ENCODE data around the gene MKNK1. TPM values are rescaled to one million over a fixed set of nuclear protein-coding genes. Genes with fewer than 3 reads are reported as not detected.

The MKNK1 gene
- total RNA-seq, 1 experiment from 2014 or later, result 18.6 TPM

- peaks cover 56% of the 10 kb centered on the region for H3K4me1 Mint-ChIP-seq
- ChIA-PET POLR2A (interaction anchor here (1.3 to 1.5 kb wide), 2 partner anchors 38 to 40 kb away, joined by 3 to 10 read pairs; partner anchors contain the start of gene DMBX1), CTCF (interaction anchor here (0.9 to 10.6 kb wide), 31 partner anchors 7 to 195 kb away, joined by 3 to 241 read pairs (median 7); partner anchors contain the start of genes DMBX1, KNCN and MKNK1)
- H3K27me3 Mint-ChIP-seq (ENCODE audit: low read depth), result peaks cover 97% of the 10 kb centered on the region
- no peak overlapping the region for H3K27ac Mint-ChIP-seq
- H3K36me3 Mint-ChIP-seq, result no peaks in the 10 kb centered on the region
- TF ChIP-seq FOXK1 (CRISPR knock-in tag; IDR thresholded peaks at IDR 0.05) (no peak), NFATC4 (CRISPR knock-in tag; IDR thresholded peaks at IDR 0.05) (no peak), CTCF (IDR thresholded peaks at IDR 0.05) (peak; percentile 75)
- no peak overlapping the region for H3K4me3 Mint-ChIP-seq
- no peaks in the 10 kb centered on the region for H3K9me3 Mint-ChIP-seq
- DNase-seq (ENCODE audit: low spot score) (peak; percentile 91), ATAC-seq (peak; percentile 60)
Measured at GRCh38 chr1:46527474-46528296, 76.4 kb downstream of the MKNK1 start.

- H3K27ac Mint-ChIP-seq, result no peak overlapping the region
- ChIA-PET CTCF (interaction anchor here (0.7 to 10.6 kb wide), 24 partner anchors 8 to 198 kb away, joined by 3 to 241 read pairs (median 10); partner anchors contain the start of genes DMBX1, KNCN and MKNK1), POLR2A (interaction anchor here (0.9 to 1.5 kb wide), 5 partner anchors 37 to 85 kb away, joined by 3 to 10 read pairs (median 5); partner anchors contain the start of gene DMBX1)
- H3K4me3 Mint-ChIP-seq, result peak overlapping the region; percentile 41
- peaks cover 65% of the 10 kb centered on the region for H3K4me1 Mint-ChIP-seq
- H3K9me3 Mint-ChIP-seq, result no peaks in the 10 kb centered on the region
- DNase-seq (ENCODE audit: low spot score) (peak; percentile 68), ATAC-seq (peak; percentile 72)
- H3K36me3 Mint-ChIP-seq, result no peaks in the 10 kb centered on the region
- TF ChIP-seq SP1 (CRISPR knock-in tag; conservative IDR thresholded peaks at IDR 0.05), result peak; percentile 69
- 0 out of 2 replicates have a peak, but pooled peaks have one; percentile 27 for TF ChIP-seq FOXP1 (CRISPR knock-in tag; IDR thresholded peaks at IDR 0.05; ENCODE audit: borderline replicate concordance)
- TF ChIP-seq ELF4 (CRISPR knock-in tag; IDR thresholded peaks at IDR 0.05; ENCODE audit: low read depth), result no peak
- TF ChIP-seq ZNF263 (CRISPR knock-in tag; IDR thresholded peaks at IDR 0.05; ENCODE audit: low read depth), result no peak
- peak; percentile 58; the same call in 1 of the 2 replicates for TF ChIP-seq MAX (CRISPR knock-in tag; IDR thresholded peaks at IDR 0.05)
- TF ChIP-seq NR2C2 (CRISPR knock-in tag; IDR thresholded peaks at IDR 0.05), result no peak
- TF ChIP-seq FOXJ3 (CRISPR knock-in tag; IDR thresholded peaks at IDR 0.05; ENCODE audit: borderline replicate concordance), result no peak
- no peak for TF ChIP-seq ETV6 (CRISPR knock-in tag; IDR thresholded peaks at IDR 0.05)
- TF ChIP-seq ZBTB43 (CRISPR knock-in tag; IDR thresholded peaks at IDR 0.05), result no peak
- TF ChIP-seq E2F1 (CRISPR knock-in tag; IDR thresholded peaks at IDR 0.05), result no peak
- TF ChIP-seq ATF1 (CRISPR knock-in tag; IDR thresholded peaks at IDR 0.05), result no peak
- no peak for TF ChIP-seq PRDM15 (CRISPR knock-in tag; IDR thresholded peaks at IDR 0.05)
- TF ChIP-seq TCF7 (CRISPR knock-in tag; IDR thresholded peaks at IDR 0.05; ENCODE audit: low read depth), result no peak
- no peak for TF ChIP-seq ZNF138 (CRISPR knock-in tag; conservative IDR thresholded peaks at IDR 0.05)
- H3K27me3 Mint-ChIP-seq (ENCODE audit: low read depth), result peaks cover 96% of the 10 kb centered on the region
Measured at GRCh38 chr1:46526691-46527291, 77.3 kb downstream of the MKNK1 start.
